NCI-H1436 (cell line): Measurements from ENCODE around the gene PROKR2.

Experiments
- DNase-seq: peaks from one replicate; lab custom pipeline; 2025; lab: John Stamatoyannopoulos, UW

The PROKR2 gene

GRCh38 chr20:5282561-5282960, 34.2 kb downstream of the PROKR2 start:
- DNase-seq: no peak

- DNase-seq: no peak
Measured at GRCh38 chr20:5279661-5280060, 37.1 kb downstream of the PROKR2 start.

DNA sequence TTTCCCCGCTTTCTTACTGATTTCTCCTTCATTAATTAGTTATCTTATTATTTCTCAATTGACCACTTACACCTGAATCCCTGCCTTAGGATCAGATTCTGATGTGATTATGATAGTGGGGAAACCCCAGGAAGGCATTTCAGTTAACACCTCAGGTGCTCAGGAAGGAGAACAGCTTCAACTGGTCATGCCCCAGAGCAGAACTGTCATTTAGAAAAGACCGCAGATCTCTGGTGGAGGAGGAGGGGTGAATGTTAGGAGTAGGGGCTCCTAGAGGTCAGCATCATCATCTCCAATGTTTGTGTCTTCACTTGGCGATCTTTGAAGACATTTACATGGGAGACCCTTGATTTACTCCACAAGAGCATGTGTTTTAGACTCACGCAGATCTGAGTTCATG, 44.5 kb downstream of the PROKR2 start:
- DNase-seq: no peak

- DNase-seq: no peak
Measured at GRCh38 chr20:5270603-5271002, 46.2 kb downstream of the PROKR2 start.

DNA sequence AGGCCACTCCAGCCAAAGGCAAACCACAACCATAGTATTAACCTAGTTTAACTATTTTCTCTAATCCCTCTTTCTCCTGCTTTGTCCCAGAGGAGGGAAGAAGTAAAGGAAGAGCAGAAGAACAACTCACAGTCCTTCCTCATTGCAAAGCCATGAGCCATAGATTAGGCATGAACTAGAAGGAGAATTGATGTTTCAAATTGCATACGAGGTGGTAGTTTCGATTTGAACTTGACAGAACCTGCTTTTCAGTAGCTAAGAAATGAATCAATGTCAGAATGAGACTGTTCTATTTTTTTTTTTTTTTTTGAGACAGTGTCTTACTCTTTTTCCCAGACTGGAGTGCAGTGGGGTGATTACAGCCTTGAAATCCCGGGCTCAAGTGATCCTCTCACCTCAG, 48.3 kb downstream of the PROKR2 start:
- DNase-seq: no peak

GRCh38 chr20:5267092-5267491, 49.7 kb downstream of the PROKR2 start:
- DNase-seq: no peak
